ENCODE results near the gene ZFHX3. TPM values are rescaled to one million over a fixed set of nuclear protein-coding genes. Genes with fewer than 3 reads are reported as not detected.

The ZFHX3 gene
- total RNA-seq, 2 donors from 2014 or later = 0.79 to 2.2 TPM

DNA sequence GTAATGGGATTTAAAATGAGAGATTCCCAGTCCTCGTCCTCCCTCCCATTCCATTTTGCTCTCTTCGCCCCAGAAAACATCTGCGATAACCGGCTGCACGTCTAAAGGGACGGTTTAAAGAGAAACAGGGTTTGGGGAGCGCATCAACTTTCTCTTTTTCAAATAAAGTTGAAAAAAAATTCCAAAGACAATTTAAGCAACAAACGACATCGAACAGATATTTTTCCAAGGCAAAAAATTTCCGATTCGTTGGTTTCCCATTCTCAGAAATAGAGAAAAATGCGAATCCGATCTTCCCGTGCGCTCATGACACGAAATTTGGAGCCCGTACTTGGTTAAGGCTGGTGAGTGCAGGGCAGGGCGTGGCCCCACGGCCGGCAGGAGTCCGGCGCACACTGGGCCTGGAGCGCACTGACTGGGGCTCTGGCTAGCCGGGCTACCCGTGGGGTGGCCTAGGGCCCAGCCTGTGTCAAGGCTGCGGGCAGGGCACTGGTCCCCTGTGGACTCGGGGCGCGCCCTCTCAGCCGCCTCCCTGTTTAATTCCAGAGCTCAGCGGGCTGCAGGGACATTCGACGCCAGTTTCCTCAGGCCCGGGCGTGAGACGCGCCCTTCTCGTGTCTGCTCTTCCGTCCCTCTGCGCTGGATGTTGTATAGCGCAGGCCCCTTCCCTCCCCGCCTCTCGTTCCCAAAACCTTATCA, 17.9 kb upstream of the ZFHX3 start:
- H3K27ac ChIP-seq (ENCODE audit: low read depth, low read length) = no peak overlapping the region
- Mint-ChIP-seq H3K4me3 (peak overlapping the region; percentile 40), H3K9me3 (no peaks in the 10 kb centered on the region), H3K27ac (no peak overlapping the region), H3K36me3 (ENCODE audit: low read depth) (no peaks in the 10 kb centered on the region), H3K4me1 (peaks cover 25% of the 10 kb centered on the region), H3K27me3 (ENCODE audit: insufficient read depth) (peaks cover 100% of the 10 kb centered on the region)
- TF ChIP-seq, protein P1, sequence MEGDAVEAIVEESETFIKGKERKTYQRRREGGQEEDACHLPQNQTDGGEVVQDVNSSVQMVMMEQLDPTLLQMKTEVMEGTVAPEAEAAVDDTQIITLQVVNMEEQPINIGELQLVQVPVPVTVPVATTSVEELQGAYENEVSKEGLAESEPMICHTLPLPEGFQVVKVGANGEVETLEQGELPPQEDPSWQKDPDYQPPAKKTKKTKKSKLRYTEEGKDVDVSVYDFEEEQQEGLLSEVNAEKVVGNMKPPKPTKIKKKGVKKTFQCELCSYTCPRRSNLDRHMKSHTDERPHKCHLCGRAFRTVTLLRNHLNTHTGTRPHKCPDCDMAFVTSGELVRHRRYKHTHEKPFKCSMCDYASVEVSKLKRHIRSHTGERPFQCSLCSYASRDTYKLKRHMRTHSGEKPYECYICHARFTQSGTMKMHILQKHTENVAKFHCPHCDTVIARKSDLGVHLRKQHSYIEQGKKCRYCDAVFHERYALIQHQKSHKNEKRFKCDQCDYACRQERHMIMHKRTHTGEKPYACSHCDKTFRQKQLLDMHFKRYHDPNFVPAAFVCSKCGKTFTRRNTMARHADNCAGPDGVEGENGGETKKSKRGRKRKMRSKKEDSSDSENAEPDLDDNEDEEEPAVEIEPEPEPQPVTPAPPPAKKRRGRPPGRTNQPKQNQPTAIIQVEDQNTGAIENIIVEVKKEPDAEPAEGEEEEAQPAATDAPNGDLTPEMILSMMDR (conservative IDR thresholded peaks at IDR 0.05) = no peak
- H3K4me3 ChIP-seq (ENCODE audit: low read length) = no peak overlapping the region
- WGBS, 2 experiments (ENCODE audit: insufficient coverage in 1 of 2, insufficient read length in 1 of 2) = 1 to 2% methylated on average over 28 to 43 of the region's 43 CpGs
- no peaks in the 10 kb centered on the region for H3K36me3 ChIP-seq (ENCODE audit: control insufficient read depth, insufficient read depth, low read length)
- peaks cover 98% of the 10 kb centered on the region for H3K27me3 ChIP-seq (ENCODE audit: control insufficient read depth, insufficient read depth, low read length, poor library complexity, severe bottlenecking)
- H3K4me1 ChIP-seq (ENCODE audit: control insufficient read depth, insufficient read depth, low read length) = peaks cover 3% of the 10 kb centered on the region
- peak; percentile 73 for DNase-seq
- no peaks in the 10 kb centered on the region for H3K9me3 ChIP-seq (ENCODE audit: control insufficient read depth, low read length)
- H3K9ac ChIP-seq (ENCODE audit: extremely low read depth, low read length, poor library complexity, severe bottlenecking) = no peak overlapping the region

DNA sequence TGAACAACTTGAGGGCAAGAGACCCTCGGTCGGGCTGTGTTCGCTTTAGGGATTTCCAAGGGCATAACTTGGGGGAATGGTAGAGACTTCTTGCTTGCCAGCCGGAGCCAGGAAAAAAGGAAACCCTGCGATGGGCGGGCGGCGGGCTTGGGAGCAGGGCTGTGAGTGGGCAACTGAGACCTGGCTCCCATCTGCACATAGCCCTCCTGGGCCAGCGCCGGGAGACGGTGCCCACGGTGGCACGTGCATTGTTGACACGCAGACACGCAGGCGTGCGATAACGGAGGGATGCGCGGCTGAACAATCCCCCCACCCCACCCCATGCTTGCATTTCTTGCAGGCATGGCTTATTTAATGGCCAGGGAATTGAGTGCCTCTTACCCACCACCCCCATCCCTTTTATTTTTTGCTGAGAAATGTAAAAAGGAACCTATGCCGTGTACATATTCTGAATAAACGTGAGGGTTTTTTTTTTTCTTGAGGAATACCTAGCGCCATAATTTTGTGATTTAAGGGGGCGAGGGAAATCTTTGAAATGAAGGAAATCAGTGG, 17.1 kb upstream of the ZFHX3 start:
- Histone ChIP-seq H3K9me3 (ENCODE audit: control insufficient read depth, low read length) (no peaks in the 10 kb centered on the region), H3K4me3 (ENCODE audit: low read length) (no peak overlapping the region), H3K27me3 (ENCODE audit: control insufficient read depth, insufficient read depth, low read length, poor library complexity, severe bottlenecking) (peaks cover 100% of the 10 kb centered on the region), H3K4me1 (ENCODE audit: control insufficient read depth, insufficient read depth, low read length) (no peaks in the 10 kb centered on the region), H3K9ac (ENCODE audit: extremely low read depth, low read length, poor library complexity, severe bottlenecking) (no peak overlapping the region), H3K27ac (ENCODE audit: low read depth, low read length) (no peak overlapping the region), H3K36me3 (ENCODE audit: control insufficient read depth, insufficient read depth, low read length) (no peaks in the 10 kb centered on the region)
- WGBS, 2 experiments (ENCODE audit: insufficient coverage in 1 of 2, insufficient read length in 1 of 2) = 1 to 2% methylated on average over 7 to 24 of the region's 24 CpGs
- Mint-ChIP-seq H3K4me1 (peaks cover 21% of the 10 kb centered on the region), H3K4me3 (no peak overlapping the region), H3K27me3 (ENCODE audit: insufficient read depth) (peaks cover 100% of the 10 kb centered on the region), H3K9me3 (no peaks in the 10 kb centered on the region), H3K36me3 (ENCODE audit: low read depth) (no peaks in the 10 kb centered on the region), H3K27ac (no peak overlapping the region)
- TF ChIP-seq, protein P1 (conservative IDR thresholded peaks at IDR 0.05) = no peak
- no peak for DNase-seq

DNA sequence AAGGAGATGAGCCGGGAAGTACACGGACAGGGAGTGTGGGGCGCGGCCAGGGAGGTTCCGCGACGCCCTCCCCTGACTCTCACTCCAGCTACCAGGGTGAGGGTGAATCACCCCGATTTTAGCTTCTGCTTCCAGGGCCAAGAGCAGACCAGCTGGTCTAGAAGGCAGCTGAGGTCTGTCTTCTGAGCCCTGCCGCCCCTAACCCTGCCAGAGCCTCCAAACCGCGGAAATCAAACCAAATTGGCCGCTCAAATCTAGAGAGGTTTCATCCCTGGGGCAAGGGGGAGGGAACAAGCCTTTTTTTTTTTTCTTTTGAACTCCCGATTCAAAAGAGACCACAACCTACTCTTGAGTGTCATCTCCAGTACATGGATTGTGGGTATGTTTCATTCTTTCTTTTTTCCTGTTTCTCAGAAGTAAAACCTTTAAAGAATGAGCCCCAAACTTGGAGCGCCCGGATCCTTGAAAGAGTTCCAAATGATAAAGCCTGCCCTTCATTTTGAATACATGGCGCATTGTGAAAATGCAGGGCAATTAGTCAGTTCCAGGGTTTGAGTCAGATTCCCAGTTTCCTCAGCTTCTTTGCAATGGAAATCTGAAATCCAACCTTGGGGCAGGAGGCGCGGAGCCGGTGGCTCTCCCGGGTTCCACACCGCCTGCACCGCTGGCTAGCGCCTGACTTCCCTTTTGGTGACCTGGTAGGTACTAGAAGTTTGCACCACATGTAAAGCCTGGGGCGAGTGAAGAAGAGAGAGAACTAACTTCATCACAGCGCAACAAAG, 16.5 kb upstream of the ZFHX3 start:
- no peaks in the 10 kb centered on the region for H3K36me3 Mint-ChIP-seq (ENCODE audit: low read depth)
- H3K27ac ChIP-seq (ENCODE audit: low read depth, low read length) = no peak overlapping the region
- peaks cover 20% of the 10 kb centered on the region for H3K4me1 Mint-ChIP-seq
- TF ChIP-seq, protein P1 (conservative IDR thresholded peaks at IDR 0.05) = no peak
- DNase-seq = peak; percentile 80
- 1 to 2% methylated on average over 11 to 24 of the region's 25 CpGs for WGBS, 2 experiments (ENCODE audit: insufficient coverage in 1 of 2, insufficient read length in 1 of 2)
- no peak overlapping the region for H3K9ac ChIP-seq (ENCODE audit: extremely low read depth, low read length, poor library complexity, severe bottlenecking)
- H3K9me3 ChIP-seq (ENCODE audit: control insufficient read depth, low read length) = no peaks in the 10 kb centered on the region
- no peaks in the 10 kb centered on the region for H3K9me3 Mint-ChIP-seq
- no peaks in the 10 kb centered on the region for H3K4me1 ChIP-seq (ENCODE audit: control insufficient read depth, insufficient read depth, low read length)
- no peak overlapping the region for H3K27ac Mint-ChIP-seq
- H3K36me3 ChIP-seq (ENCODE audit: control insufficient read depth, insufficient read depth, low read length) = no peaks in the 10 kb centered on the region
- H3K4me3 Mint-ChIP-seq = no peak overlapping the region
- peak overlapping the region; percentile 48 for H3K4me3 ChIP-seq (ENCODE audit: low read length)
- H3K27me3 Mint-ChIP-seq (ENCODE audit: insufficient read depth) = peaks cover 100% of the 10 kb centered on the region
- peaks cover 100% of the 10 kb centered on the region for H3K27me3 ChIP-seq (ENCODE audit: control insufficient read depth, insufficient read depth, low read length, poor library complexity, severe bottlenecking)
